Smooth muscle cell (in vitro differentiated cells): ENCODE data around the gene TOR3A. TPM values are rescaled to one million over a fixed set of nuclear protein-coding genes. Genes with fewer than 3 reads are reported as not detected.

Experiments
- DNase-seq: peaks from one replicate; lab custom pipeline; 2025; ENCODE audit not compliant: unreplicated experiment; lab: John Stamatoyannopoulos, UW
- H2AFZ ChIP-seq: fragments of 200-600 bp; sonication (generic); 2 replicates; pipeline ENCODE4 v1.6.0; 2016; ENCODE audit warnings: antibody characterized with exemption, low read depth, mild to moderate bottlenecking
- H3F3A ChIP-seq: fragments of 200-600 bp; sonication (generic); 2 replicates; pipeline ENCODE4 v1.6.0; 2017; ENCODE audit warnings: antibody characterized with exemption, low read depth
- H3K27ac ChIP-seq: fragments of 200-600 bp; sonication (generic); 2 replicates; pipeline ENCODE4 v1.5.1; 2016; ENCODE audit warnings: low read depth, mild to moderate bottlenecking
- H3K27me3 ChIP-seq: fragments of 200-600 bp; sonication (generic); 2 replicates; pipeline ENCODE4 v1.6.1; 2016; ENCODE audit warnings: low read depth, mild to moderate bottlenecking
- H3K36me3 ChIP-seq: fragments of 200-600 bp; sonication (generic); 2 replicates; pipeline ENCODE4 v1.5.1; 2016; ENCODE audit warnings: low read depth
- H3K4me1 ChIP-seq: fragments of 200-600 bp; sonication (generic); 2 replicates; pipeline ENCODE4 v1.5.1; 2016; ENCODE audit warnings: low read depth
- H3K4me2 ChIP-seq: fragments of 200-600 bp; sonication (generic); 2 replicates; pipeline ENCODE4 v1.6.0; 2016; ENCODE audit warnings: mild to moderate bottlenecking
- H3K4me3 ChIP-seq: fragments of 200-600 bp; sonication (generic); 2 replicates; pipeline ENCODE4 v1.5.1; 2016; ENCODE audit warnings: mild to moderate bottlenecking
- H3K79me2 ChIP-seq: fragments of 200-600 bp; sonication (generic); 2 replicates; pipeline ENCODE4 v1.6.0; 2016; ENCODE audit warnings: low read depth, mild to moderate bottlenecking
- H3K9ac ChIP-seq: fragments of 200-600 bp; sonication (generic); 2 replicates; pipeline ENCODE4 v1.6.0; 2016; ENCODE audit warnings: low read depth
- H3K9me3 ChIP-seq: fragments of 200-600 bp; sonication (generic); replicated peaks from 2 replicates; pipeline ENCODE4 v1.5.1; 2016; ENCODE audit warnings: low read depth
- H4K20me1 ChIP-seq: fragments of 200-600 bp; sonication (generic); 2 replicates; pipeline ENCODE4 v1.6.0; 2016; ENCODE audit warnings: low read depth
- CTCF ChIP-seq: fragments of 200-600 bp; sonication (generic); IDR thresholded peaks from 2 replicates; pipeline ENCODE4 v1.5.1; 2017; ENCODE audit warnings: borderline replicate concordance, mild to moderate bottlenecking, antibody characterized with exemption; ENCODE audit not compliant: insufficient read depth, poor library complexity, severe bottlenecking
- WGBS: methylation state at CpG from one replicate; pipeline ENCODE4 v1.1.7; 2016; ENCODE audit warnings: low lambda C conversion rate; 5-methylcytosine and 5-hydroxymethylcytosine counted together
- polyA plus RNA-seq: library from polyadenylated mRNA; unstranded; fragments of >200 nt; fragmentation: Nextera tagmentation; extraction: Ambion mirVana; gene quantifications from 2 replicates; pipeline ENCODE4 v1.2.1, GENCODE V29; 2016
- total RNA-seq: library from RNA; depleted of rRNA; stranded (reverse); fragments of >200 nt; gene quantifications from 2 replicates; pipeline ENCODE4 v1.2.3, GENCODE V29; 2014

Gene TOR3A
- total and polyA plus RNA-seq, 2 experiments from 2014 or later, result 13.0 to 16.6 TPM

DNA sequence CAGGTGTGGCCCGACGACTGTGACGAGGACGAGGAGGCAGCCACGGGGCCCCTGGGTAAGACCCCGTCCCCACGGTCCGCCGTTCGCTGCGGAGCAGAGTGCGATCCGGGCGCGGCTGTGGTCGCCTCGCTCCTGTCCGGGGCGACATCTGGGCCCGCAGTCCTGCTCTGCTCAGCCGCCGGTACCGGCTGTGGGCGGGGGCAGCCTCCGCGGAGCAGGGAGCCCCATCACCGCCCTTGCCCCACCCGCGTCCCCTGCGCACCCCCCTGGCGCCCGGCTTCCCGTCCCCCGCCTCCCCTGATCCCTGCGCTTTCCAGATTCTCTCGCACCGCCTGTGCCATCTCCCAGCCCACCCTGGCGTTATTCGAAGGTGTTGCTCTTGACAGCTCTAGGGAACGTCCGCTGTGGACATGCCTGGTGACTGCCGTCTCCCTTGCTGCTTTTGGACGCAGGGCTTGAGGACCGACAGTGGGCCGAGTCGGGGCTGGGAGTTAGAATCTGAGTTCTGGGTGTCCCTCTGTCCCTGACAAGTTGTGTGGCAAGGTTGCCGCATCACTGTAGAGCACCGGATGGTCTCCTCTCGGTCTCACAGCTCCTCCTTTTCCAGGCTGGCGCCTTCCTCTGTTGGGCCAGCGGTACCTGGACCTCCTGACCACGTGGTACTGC, 596 bp downstream of the TOR3A start:
- H3F3A ChIP-seq, result peaks cover 8% of the 10 kb centered on the region
- H3K27me3 ChIP-seq, result no peaks in the 10 kb centered on the region
- TF ChIP-seq CTCF, result no peak
- no peaks in the 10 kb centered on the region for H3K36me3 ChIP-seq
- peak overlapping the region; percentile 96 for H3K4me2 ChIP-seq
- H3K79me2 ChIP-seq, result no peaks in the 10 kb centered on the region
- DNase-seq, result peak; percentile 47
- peak overlapping the region; percentile 37 for H3K27ac ChIP-seq
- 2% methylated on average over 45 of the region's 52 CpGs for WGBS
- H4K20me1 ChIP-seq, result no peaks in the 10 kb centered on the region
- peaks cover 6% of the 10 kb centered on the region for H3K4me1 ChIP-seq
- no peaks in the 10 kb centered on the region for H3K9me3 ChIP-seq
- peak overlapping the region; percentile 76 for H3K4me3 ChIP-seq
- H2AFZ ChIP-seq, result no peak overlapping the region
- peak overlapping the region; percentile 72 for H3K9ac ChIP-seq

DNA sequence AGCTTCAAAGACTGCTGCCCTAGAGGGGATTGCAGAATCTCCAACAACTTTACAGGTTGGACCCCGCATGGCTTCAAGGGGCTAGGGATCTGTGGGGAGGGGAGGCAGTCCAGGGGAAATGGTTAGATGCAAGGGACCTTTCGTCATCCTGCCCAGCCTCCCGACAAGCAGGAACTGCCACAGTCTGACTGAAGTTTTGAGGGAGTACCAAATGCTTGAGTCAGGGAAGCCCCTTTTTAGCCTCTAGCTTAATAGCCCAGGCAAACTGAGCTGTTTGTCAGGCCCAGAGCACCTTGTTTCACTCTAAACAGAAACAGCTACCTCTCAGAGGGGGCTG, 1.1 kb downstream of the TOR3A start:
- no peaks in the 10 kb centered on the region for H3K79me2 ChIP-seq
- H4K20me1 ChIP-seq, result no peaks in the 10 kb centered on the region
- peak overlapping the region; percentile 76 for H3K4me3 ChIP-seq
- no peak for DNase-seq
- H3K4me1 ChIP-seq, result peaks cover 6% of the 10 kb centered on the region
- H3K27me3 ChIP-seq, result no peaks in the 10 kb centered on the region
- WGBS, result 15% methylated on average over 3 of the region's 3 CpGs
- no peaks in the 10 kb centered on the region for H3K9me3 ChIP-seq
- H3K9ac ChIP-seq, result peak overlapping the region; percentile 72
- peak overlapping the region; percentile 96 for H3K4me2 ChIP-seq
- no peak for TF ChIP-seq CTCF
- no peak overlapping the region for H2AFZ ChIP-seq
- no peaks in the 10 kb centered on the region for H3K36me3 ChIP-seq
- H3K27ac ChIP-seq, result no peak overlapping the region
- peaks cover 8% of the 10 kb centered on the region for H3F3A ChIP-seq

- no peak overlapping the region for H3K4me2 ChIP-seq
- no peak overlapping the region for H2AFZ ChIP-seq
- WGBS, result 97% methylated on average over 8 of the region's 8 CpGs
- H3K4me3 ChIP-seq, result no peak overlapping the region
- no peaks in the 10 kb centered on the region for H3K36me3 ChIP-seq
- no peaks in the 10 kb centered on the region for H4K20me1 ChIP-seq
- TF ChIP-seq CTCF, result no peak
- no peaks in the 10 kb centered on the region for H3K27me3 ChIP-seq
- no peaks in the 10 kb centered on the region for H3K79me2 ChIP-seq
- no peak overlapping the region for H3K27ac ChIP-seq
- peaks cover 6% of the 10 kb centered on the region for H3K4me1 ChIP-seq
- no peak for DNase-seq
- H3K9me3 ChIP-seq, result no peaks in the 10 kb centered on the region
- H3F3A ChIP-seq, result peaks cover 8% of the 10 kb centered on the region
- H3K9ac ChIP-seq, result no peak overlapping the region
Measured at GRCh38 chr1:179083533-179083932, 1.7 kb downstream of the TOR3A start.

GRCh38 chr1:179087665-179088064, 5.8 kb downstream of the TOR3A start:
- no peaks in the 10 kb centered on the region for H3K27me3 ChIP-seq
- H4K20me1 ChIP-seq, result no peaks in the 10 kb centered on the region
- no peak overlapping the region for H3K9ac ChIP-seq
- no peak for TF ChIP-seq CTCF
- peaks cover 6% of the 10 kb centered on the region for H3K4me1 ChIP-seq
- H2AFZ ChIP-seq, result no peak overlapping the region
- H3K9me3 ChIP-seq, result no peaks in the 10 kb centered on the region
- no peak overlapping the region for H3K4me2 ChIP-seq
- DNase-seq, result no peak
- H3K79me2 ChIP-seq, result no peaks in the 10 kb centered on the region
- H3K36me3 ChIP-seq, result no peaks in the 10 kb centered on the region
- no peak overlapping the region for H3K4me3 ChIP-seq
- H3F3A ChIP-seq, result no peaks in the 10 kb centered on the region
- no peak overlapping the region for H3K27ac ChIP-seq
- whole genome bisulfite sequencing, result 70% methylated on average over 11 of the region's 11 CpGs
